Calu3 (cell line): ENCODE measurements around the gene GRIN2D. TPM values are rescaled to one million over a fixed set of nuclear protein-coding genes. Genes with fewer than 3 reads are reported as not detected.

ENCODE experiments used
- BruUV-seq: library from RNA; stranded (reverse); fragments of 400-500 nt; replicated peaks from 2 replicates; lab custom pipeline; 2021; lab: Mats Ljungman, UMichigan
- CTCF ChIA-PET: fragments of 300-600 bp; sonication (Branson Sonifier 250); formaldehyde crosslinking; loops from one replicate; lab custom pipeline; 2022; ENCODE audit warnings: antibody characterized with exemption; lab: Charles Lee
- DNase-seq: peaks from one replicate; pipeline ENCODE4 v3.0.0; 2022
- H3K27ac Mint-ChIP-seq: one replicate; pipeline ENCODE4 v1.8.0; 2022; ENCODE audit warnings: mixed read lengths; ENCODE audit not compliant: unreplicated experiment
- H3K27me3 Mint-ChIP-seq: one replicate; pipeline ENCODE4 v1.8.0; 2022; ENCODE audit warnings: mixed read lengths; ENCODE audit not compliant: unreplicated experiment
- H3K36me3 Mint-ChIP-seq: one replicate; pipeline ENCODE4 v1.8.0; 2022; ENCODE audit warnings: mild to moderate bottlenecking, moderate library complexity, mixed read lengths; ENCODE audit not compliant: insufficient read depth, unreplicated experiment
- H3K4me1 Mint-ChIP-seq: one replicate; pipeline ENCODE4 v1.8.0; 2022; ENCODE audit warnings: mild to moderate bottlenecking, low read depth, mixed read lengths; ENCODE audit not compliant: unreplicated experiment
- H3K4me3 Mint-ChIP-seq: one replicate; pipeline ENCODE4 v1.8.0; 2022; ENCODE audit warnings: mild to moderate bottlenecking, low read depth, moderate library complexity, mixed read lengths; ENCODE audit not compliant: unreplicated experiment
- H3K9me3 Mint-ChIP-seq: one replicate; pipeline ENCODE4 v1.8.0; 2022; ENCODE audit warnings: low read depth, mixed read lengths; ENCODE audit not compliant: unreplicated experiment
- intact Hi-C: fragments of 100-400 bp; cut with micrococcal nuclease; formaldehyde crosslinking; loops from one replicate; pipeline ENCODE4 v1.10.0; 2022; ENCODE audit not compliant: unreplicated experiment
- total RNA-seq: library from RNA; stranded (reverse); gene quantifications from 2 replicates; pipeline ENCODE4 v1.2.3, GENCODE V29; 2022
- TF ChIP-seq, protein P1 (sequence below): fragments of 200-600 bp; IDR thresholded peaks from one replicate; pipeline ENCODE4 v1.8.0; 2022; ENCODE audit warnings: antibody characterized with exemption; ENCODE audit not compliant: unreplicated experiment

The GRIN2D gene
- total RNA-seq, 1 experiment from 2014 or later = not detected

DNA sequence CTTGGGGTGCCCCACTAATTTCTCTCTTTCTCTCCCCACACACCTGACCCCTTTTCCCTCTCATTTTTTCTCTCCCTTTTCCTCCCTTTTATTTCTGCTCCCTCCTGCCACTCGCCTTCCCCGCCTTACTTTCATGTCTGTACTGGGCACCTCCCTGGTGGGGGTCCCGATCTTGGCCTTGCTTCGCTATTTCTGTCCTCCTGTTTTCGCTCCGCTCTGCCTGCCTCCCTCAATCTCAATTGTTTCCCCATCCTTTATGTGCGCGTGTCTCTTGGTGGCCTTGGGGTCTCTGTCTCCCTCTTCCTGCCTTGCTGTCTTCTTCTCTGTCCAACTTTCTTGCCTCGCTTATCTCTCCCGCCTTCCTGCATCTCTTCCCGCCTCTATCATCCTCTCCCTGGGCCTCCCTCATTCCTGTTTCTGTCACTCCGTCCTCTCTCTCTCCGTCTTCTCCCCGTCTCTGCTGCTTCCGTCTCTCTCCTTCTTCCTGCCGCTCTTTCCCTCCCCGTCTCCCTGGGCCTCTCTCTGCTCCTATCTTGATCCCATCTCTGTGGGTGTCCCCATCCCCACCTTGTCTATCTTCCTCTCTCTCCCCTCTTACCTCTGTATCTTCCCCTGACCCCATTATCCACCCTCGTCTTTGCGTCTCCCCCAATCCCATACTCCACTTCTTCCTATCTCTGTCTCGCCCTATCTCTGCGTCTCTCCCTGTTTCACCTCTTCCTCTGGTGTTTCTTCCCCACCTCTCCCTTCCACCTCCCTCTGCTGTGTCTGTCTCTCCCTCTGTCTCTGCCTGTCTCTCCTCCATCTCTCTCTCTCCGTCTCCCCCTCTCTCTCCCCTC is 4.0 kb downstream of the GRIN2D start:
- H3K36me3 Mint-ChIP-seq = peaks cover 30% of the 10 kb centered on the region
- peaks cover 85% of the 10 kb centered on the region for H3K27me3 Mint-ChIP-seq
- intact Hi-C loops = no loop called here
- DNase-seq = no peak
- H3K9me3 Mint-ChIP-seq = peaks cover 3% of the 10 kb centered on the region
- CTCF ChIA-PET = no interaction called here
- H3K4me3 Mint-ChIP-seq = peak overlapping the region; percentile 53
- TF ChIP-seq, protein P1, sequence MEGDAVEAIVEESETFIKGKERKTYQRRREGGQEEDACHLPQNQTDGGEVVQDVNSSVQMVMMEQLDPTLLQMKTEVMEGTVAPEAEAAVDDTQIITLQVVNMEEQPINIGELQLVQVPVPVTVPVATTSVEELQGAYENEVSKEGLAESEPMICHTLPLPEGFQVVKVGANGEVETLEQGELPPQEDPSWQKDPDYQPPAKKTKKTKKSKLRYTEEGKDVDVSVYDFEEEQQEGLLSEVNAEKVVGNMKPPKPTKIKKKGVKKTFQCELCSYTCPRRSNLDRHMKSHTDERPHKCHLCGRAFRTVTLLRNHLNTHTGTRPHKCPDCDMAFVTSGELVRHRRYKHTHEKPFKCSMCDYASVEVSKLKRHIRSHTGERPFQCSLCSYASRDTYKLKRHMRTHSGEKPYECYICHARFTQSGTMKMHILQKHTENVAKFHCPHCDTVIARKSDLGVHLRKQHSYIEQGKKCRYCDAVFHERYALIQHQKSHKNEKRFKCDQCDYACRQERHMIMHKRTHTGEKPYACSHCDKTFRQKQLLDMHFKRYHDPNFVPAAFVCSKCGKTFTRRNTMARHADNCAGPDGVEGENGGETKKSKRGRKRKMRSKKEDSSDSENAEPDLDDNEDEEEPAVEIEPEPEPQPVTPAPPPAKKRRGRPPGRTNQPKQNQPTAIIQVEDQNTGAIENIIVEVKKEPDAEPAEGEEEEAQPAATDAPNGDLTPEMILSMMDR = no peak
- peaks cover 34% of the 10 kb centered on the region for H3K4me1 Mint-ChIP-seq
- peak overlapping the region; percentile 3 for H3K27ac Mint-ChIP-seq
- BruUV-seq = no TSS peak

DNA sequence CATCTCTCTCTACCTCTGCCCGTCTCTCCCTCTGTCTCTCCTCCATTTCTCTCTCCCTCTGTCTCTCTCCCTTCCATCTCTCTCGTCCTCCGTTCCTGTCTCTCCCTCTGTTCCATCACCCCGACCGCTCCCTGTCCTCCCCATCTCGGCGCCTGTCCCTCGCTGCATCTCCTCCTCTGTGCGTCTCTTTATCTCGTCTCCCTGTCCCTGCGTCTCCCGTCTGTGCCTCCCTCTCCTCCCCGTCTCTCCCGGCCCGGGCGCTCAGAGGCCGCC is 4.6 kb downstream of the GRIN2D start:
- Mint-ChIP-seq H3K9me3 (peaks cover 3% of the 10 kb centered on the region), H3K4me3 (peak overlapping the region; percentile 53), H3K4me1 (peaks cover 34% of the 10 kb centered on the region), H3K36me3 (peaks cover 27% of the 10 kb centered on the region), H3K27me3 (peaks cover 80% of the 10 kb centered on the region), H3K27ac (peak overlapping the region; percentile 2)
- no peak for DNase-seq
- TF ChIP-seq, protein P1 = no peak
- no TSS peak for BruUV-seq
- intact Hi-C loops = no loop called here
- CTCF ChIA-PET = no interaction called here

DNA sequence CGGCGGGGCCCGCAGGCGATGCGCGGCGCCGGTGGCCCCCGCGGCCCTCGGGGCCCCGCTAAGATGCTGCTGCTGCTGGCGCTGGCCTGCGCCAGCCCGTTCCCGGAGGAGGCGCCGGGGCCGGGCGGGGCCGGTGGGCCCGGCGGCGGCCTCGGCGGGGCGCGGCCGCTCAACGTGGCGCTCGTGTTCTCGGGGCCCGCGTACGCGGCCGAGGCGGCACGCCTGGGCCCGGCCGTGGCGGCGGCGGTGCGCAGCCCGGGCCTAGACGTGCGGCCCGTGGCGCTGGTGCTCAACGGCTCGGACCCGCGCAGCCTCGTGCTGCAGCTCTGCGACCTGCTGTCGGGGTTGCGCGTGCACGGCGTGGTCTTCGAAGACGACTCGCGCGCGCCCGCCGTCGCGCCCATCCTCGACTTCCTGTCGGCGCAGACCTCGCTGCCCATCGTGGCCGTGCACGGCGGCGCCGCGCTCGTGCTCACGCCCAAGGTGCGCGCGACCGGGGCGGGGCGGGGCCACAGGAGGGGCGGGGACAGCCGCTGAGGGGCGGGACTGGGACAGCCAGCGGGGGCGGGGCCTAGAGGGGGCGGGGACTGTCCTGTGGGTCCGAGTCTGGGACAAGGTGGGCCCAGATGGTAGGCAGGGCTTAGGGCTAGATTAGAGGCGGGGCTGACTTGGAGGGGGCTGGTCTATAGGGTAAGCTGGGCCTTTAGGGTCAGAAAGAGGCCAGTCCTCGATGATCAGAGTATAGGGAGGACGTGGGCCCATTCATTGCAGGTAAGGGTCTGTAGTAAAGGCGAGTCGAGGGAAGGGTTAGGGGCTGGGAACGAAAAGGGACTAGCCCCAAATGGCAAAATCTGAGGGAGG is 5.1 kb downstream of the GRIN2D start:
- H3K4me3 Mint-ChIP-seq = peak overlapping the region; percentile 53
- H3K4me1 Mint-ChIP-seq = peaks cover 34% of the 10 kb centered on the region
- peaks cover 27% of the 10 kb centered on the region for H3K36me3 Mint-ChIP-seq
- H3K27ac Mint-ChIP-seq = peak overlapping the region; percentile 2
- TF ChIP-seq, protein P1 = no peak
- H3K9me3 Mint-ChIP-seq = peaks cover 3% of the 10 kb centered on the region
- CTCF ChIA-PET = no interaction called here
- intact Hi-C loops = no loop called here
- DNase-seq = peak; percentile 85
- peaks cover 74% of the 10 kb centered on the region for H3K27me3 Mint-ChIP-seq
- BruUV-seq = no TSS peak

DNA sequence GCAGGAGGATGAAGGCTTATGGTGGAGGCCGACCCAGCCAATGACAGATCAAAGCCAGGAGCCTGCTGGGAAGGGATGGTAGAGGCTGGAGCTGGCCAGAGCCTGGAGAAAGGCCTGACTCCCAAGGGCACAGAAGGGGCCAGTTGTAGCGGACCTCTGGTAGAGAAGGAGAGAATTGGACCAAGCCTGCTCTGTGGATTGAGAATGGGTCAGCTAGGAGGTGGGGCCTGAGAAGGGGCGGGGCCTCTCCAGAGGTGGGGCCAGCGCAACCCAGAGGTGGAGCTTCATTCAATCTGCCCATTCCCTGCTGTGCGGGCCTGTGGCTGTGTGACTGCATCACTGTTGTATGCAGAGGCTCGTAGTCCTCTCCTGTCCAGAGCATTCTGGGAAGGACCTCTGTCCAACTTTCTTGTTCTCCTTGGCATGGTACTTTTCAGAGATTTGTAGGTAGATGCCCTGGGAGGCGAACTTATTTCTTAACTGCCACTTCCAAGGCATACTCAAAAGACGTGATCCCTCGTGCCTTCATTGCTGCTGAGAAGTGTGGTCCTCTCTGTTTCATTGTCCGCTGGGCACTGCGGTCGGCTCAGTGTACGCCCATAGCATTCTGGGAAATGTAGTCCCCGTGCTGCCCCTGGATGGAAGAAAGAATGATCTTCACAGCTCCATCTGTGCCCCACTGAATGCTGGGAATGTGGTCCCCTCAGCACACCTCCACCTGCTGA is 6.7 kb downstream of the GRIN2D start:
- BruUV-seq = no TSS peak
- TF ChIP-seq, protein P1 = no peak
- peak overlapping the region; percentile 31 for H3K27ac Mint-ChIP-seq
- intact Hi-C loops = no loop called here
- H3K9me3 Mint-ChIP-seq = peaks cover 3% of the 10 kb centered on the region
- H3K4me3 Mint-ChIP-seq = no peak overlapping the region
- H3K4me1 Mint-ChIP-seq = peaks cover 34% of the 10 kb centered on the region
- CTCF ChIA-PET = interaction anchor here (0.5 to 0.7 kb wide), 2 partner anchors 24 to 266 kb away, joined by 3 to 5 read pairs; no protein-coding TSS in a partner anchor
- peaks cover 22% of the 10 kb centered on the region for H3K36me3 Mint-ChIP-seq
- H3K27me3 Mint-ChIP-seq = peaks cover 58% of the 10 kb centered on the region
- peak; percentile 44 for DNase-seq
